ENCODE data around the gene NMNAT3.

NMNAT3 gene

GRCh38 chr3:139664958-139665357, 12.8 kb downstream of the NMNAT3 start:
- Histone ChIP-seq H3K27ac (ENCODE audit: low read length) (no peak overlapping the region), H3K9ac (ENCODE audit: low read length) (no peak overlapping the region), H3K9me3 (ENCODE audit: insufficient read depth, low read length) (no peaks in the 10 kb centered on the region), H3K36me3 (replicated peaks; ENCODE audit: low read depth, low read length) (no peaks in the 10 kb centered on the region), H4K20me1 (ENCODE audit: insufficient read depth, low read length) (no peaks in the 10 kb centered on the region), H3K4me2 (ENCODE audit: low read length) (no peak overlapping the region), H3K79me2 (ENCODE audit: low read length) (no peaks in the 10 kb centered on the region), H3K4me3 (ENCODE audit: low read length) (no peak overlapping the region), H2AFZ (ENCODE audit: low read depth, low read length) (no peak overlapping the region), H3K4me1 (ENCODE audit: low read length) (no peaks in the 10 kb centered on the region), H3K27me3 (ENCODE audit: low read depth, low read length) (no peaks in the 10 kb centered on the region)
- TF ChIP-seq CTCF (IDR thresholded peaks at IDR 0.05; ENCODE audit: low read depth, low read length), result no peak
- TF ChIP-seq EZH2phosphoT487 (IDR thresholded peaks at IDR 0.05; ENCODE audit: low read depth), result no peak

DNA sequence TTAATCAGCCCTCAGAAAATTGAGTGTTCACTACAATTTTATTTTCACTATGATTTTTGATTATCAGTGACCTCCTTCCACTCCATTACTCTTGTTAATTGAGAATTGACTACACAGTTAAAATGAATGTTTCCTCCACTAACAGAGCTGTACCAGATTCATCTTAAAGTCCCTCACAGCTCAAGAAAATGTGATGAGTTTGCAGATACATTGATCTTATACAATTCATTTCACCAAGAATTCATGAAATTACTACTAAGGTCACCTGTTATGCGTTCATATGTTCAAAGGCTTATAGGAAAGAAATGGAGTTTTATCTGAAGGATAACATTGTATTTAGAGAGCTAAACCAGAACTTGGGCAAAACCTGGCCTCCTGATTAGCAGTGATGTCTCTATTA, 17.5 kb downstream of the NMNAT3 start:
- Histone ChIP-seq H3K9ac (ENCODE audit: low read length) (no peak overlapping the region), H3K4me1 (ENCODE audit: low read length) (no peaks in the 10 kb centered on the region), H2AFZ (ENCODE audit: low read depth, low read length) (no peak overlapping the region), H3K9me3 (ENCODE audit: insufficient read depth, low read length) (no peaks in the 10 kb centered on the region), H3K4me3 (ENCODE audit: low read length) (no peak overlapping the region), H3K36me3 (replicated peaks; ENCODE audit: low read depth, low read length) (no peaks in the 10 kb centered on the region), H3K27me3 (ENCODE audit: low read depth, low read length) (peaks cover 6% of the 10 kb centered on the region; the same call in 1 of the 2 replicates), H3K4me2 (ENCODE audit: low read length) (no peak overlapping the region), H4K20me1 (ENCODE audit: insufficient read depth, low read length) (no peaks in the 10 kb centered on the region), H3K27ac (ENCODE audit: low read length) (no peak overlapping the region), H3K79me2 (ENCODE audit: low read length) (no peaks in the 10 kb centered on the region)
- TF ChIP-seq CTCF (IDR thresholded peaks at IDR 0.05; ENCODE audit: low read depth, low read length) (no peak), EZH2phosphoT487 (IDR thresholded peaks at IDR 0.05; ENCODE audit: low read depth) (no peak)

- H3K4me2 ChIP-seq (ENCODE audit: low read length), result no peak overlapping the region
- no peak overlapping the region for H3K9ac ChIP-seq (ENCODE audit: low read length)
- TF ChIP-seq CTCF (IDR thresholded peaks at IDR 0.05; ENCODE audit: low read depth, low read length) (no peak), EZH2phosphoT487 (IDR thresholded peaks at IDR 0.05; ENCODE audit: low read depth) (no peak)
- H2AFZ ChIP-seq (ENCODE audit: low read depth, low read length), result no peak overlapping the region
- H3K4me3 ChIP-seq (ENCODE audit: low read length), result no peak overlapping the region
- peaks cover 6% of the 10 kb centered on the region; the same call in 1 of the 2 replicates for H3K27me3 ChIP-seq (ENCODE audit: low read depth, low read length)
- H4K20me1 ChIP-seq (ENCODE audit: insufficient read depth, low read length), result no peaks in the 10 kb centered on the region
- no peaks in the 10 kb centered on the region for H3K9me3 ChIP-seq (ENCODE audit: insufficient read depth, low read length)
- no peak overlapping the region for H3K27ac ChIP-seq (ENCODE audit: low read length)
- H3K36me3 ChIP-seq (replicated peaks; ENCODE audit: low read depth, low read length), result no peaks in the 10 kb centered on the region
- H3K79me2 ChIP-seq (ENCODE audit: low read length), result no peaks in the 10 kb centered on the region
- no peaks in the 10 kb centered on the region for H3K4me1 ChIP-seq (ENCODE audit: low read length)
These were observed 18.3 kb downstream of the NMNAT3 start for GRCh38 chr3:139659511-139659910.

GRCh38 chr3:139657936-139658335, 19.8 kb downstream of the NMNAT3 start:
- no peak overlapping the region for H3K4me3 ChIP-seq (ENCODE audit: low read length)
- H3K4me2 ChIP-seq (ENCODE audit: low read length), result no peak overlapping the region
- H3K27me3 ChIP-seq (ENCODE audit: low read depth, low read length), result peaks cover 11% of the 10 kb centered on the region; the same call in 1 of the 2 replicates
- no peak for TF ChIP-seq CTCF (IDR thresholded peaks at IDR 0.05; ENCODE audit: low read depth, low read length)
- TF ChIP-seq EZH2phosphoT487 (IDR thresholded peaks at IDR 0.05; ENCODE audit: low read depth), result no peak
- no peaks in the 10 kb centered on the region for H3K9me3 ChIP-seq (ENCODE audit: insufficient read depth, low read length)
- no peak overlapping the region for H3K9ac ChIP-seq (ENCODE audit: low read length)
- no peaks in the 10 kb centered on the region for H4K20me1 ChIP-seq (ENCODE audit: insufficient read depth, low read length)
- H3K36me3 ChIP-seq (replicated peaks; ENCODE audit: low read depth, low read length), result no peaks in the 10 kb centered on the region
- H3K4me1 ChIP-seq (ENCODE audit: low read length), result no peaks in the 10 kb centered on the region
- H2AFZ ChIP-seq (ENCODE audit: low read depth, low read length), result no peak overlapping the region
- H3K27ac ChIP-seq (ENCODE audit: low read length), result no peak overlapping the region
- no peaks in the 10 kb centered on the region for H3K79me2 ChIP-seq (ENCODE audit: low read length)

Measured in OCI-LY3 (cell line).